ENCODE data around the gene REX1BD.
"Not testable (repeated sequence)": the region's sequence is repeated elsewhere in the genome, so short reads cannot be mapped to it uniquely, and the experiment has no call there.

REX1BD gene

GRCh38 chr19:18577365-18577914, 11.2 kb upstream of the REX1BD start:
- DNase-seq (ENCODE audit: low spot score), result no peak

- DNase-seq (ENCODE audit: low spot score), result no peak
These were observed 8.3 kb upstream of the REX1BD start for GRCh38 chr19:18580311-18580710.

GRCh38 chr19:18586306-18586705, 2.3 kb upstream of the REX1BD start:
- peak; percentile 54 for DNase-seq (ENCODE audit: low spot score)

GRCh38 chr19:18587561-18587960, 1.0 kb upstream of the REX1BD start:
- no peak for DNase-seq (ENCODE audit: low spot score)

GRCh38 chr19:18587962-18588610, 512 bp upstream of the REX1BD start:
- peak; percentile 32 for DNase-seq (ENCODE audit: low spot score)

- DNase-seq (ENCODE audit: low spot score), result peak; percentile 86
These were observed 1.0 kb downstream of the REX1BD start for GRCh38 chr19:18589380-18590272.

- peak; percentile 35 for DNase-seq (ENCODE audit: low spot score)
These were observed 2.0 kb downstream of the REX1BD start for GRCh38 chr19:18590273-18591272.

- no peak for DNase-seq (ENCODE audit: low spot score)
These were observed 3.3 kb downstream of the REX1BD start for GRCh38 chr19:18591735-18592385.

- DNase-seq (ENCODE audit: low spot score), result not testable (repeated sequence)
These were observed 4.1 kb downstream of the REX1BD start for GRCh38 chr19:18592732-18593131.

- no peak for DNase-seq (ENCODE audit: low spot score)
These were observed 4.9 kb downstream of the REX1BD start for GRCh38 chr19:18593367-18594095.

- DNase-seq (ENCODE audit: low spot score), result peak; percentile 89
These were observed 5.7 kb downstream of the REX1BD start for GRCh38 chr19:18594096-18594823.

GRCh38 chr19:18594824-18595373, 6.3 kb downstream of the REX1BD start:
- no peak for DNase-seq (ENCODE audit: low spot score)

GRCh38 chr19:18595475-18595874, 6.9 kb downstream of the REX1BD start:
- no peak for DNase-seq (ENCODE audit: low spot score)

- no peak for DNase-seq (ENCODE audit: low spot score)
These were observed 8.2 kb downstream of the REX1BD start for GRCh38 chr19:18596752-18597157.

GRCh38 chr19:18597809-18598660, 9.4 kb downstream of the REX1BD start:
- no peak for DNase-seq (ENCODE audit: low spot score)

GRCh38 chr19:18599485-18599884, 10.9 kb downstream of the REX1BD start:
- no peak for DNase-seq (ENCODE audit: low spot score)

- DNase-seq (ENCODE audit: low spot score), result not testable (repeated sequence)
These were observed 12.2 kb downstream of the REX1BD start for GRCh38 chr19:18600692-18601397.

GRCh38 chr19:18601875-18602274, 13.3 kb downstream of the REX1BD start:
- no peak for DNase-seq (ENCODE audit: low spot score)

All from NAMALWA (cell line).